GM20431 (cell line): ENCODE data around the gene FOXS1.

Experiments used
- in situ Hi-C: fragments of 300-500 bp; cut with MseI, MboI; formaldehyde crosslinking; loops from one replicate; pipeline ENCODE4 v1.15.0; 2020; ENCODE audit warnings: low sequenced_read_pairs; ENCODE audit not compliant: unreplicated experiment

Gene FOXS1

DNA sequence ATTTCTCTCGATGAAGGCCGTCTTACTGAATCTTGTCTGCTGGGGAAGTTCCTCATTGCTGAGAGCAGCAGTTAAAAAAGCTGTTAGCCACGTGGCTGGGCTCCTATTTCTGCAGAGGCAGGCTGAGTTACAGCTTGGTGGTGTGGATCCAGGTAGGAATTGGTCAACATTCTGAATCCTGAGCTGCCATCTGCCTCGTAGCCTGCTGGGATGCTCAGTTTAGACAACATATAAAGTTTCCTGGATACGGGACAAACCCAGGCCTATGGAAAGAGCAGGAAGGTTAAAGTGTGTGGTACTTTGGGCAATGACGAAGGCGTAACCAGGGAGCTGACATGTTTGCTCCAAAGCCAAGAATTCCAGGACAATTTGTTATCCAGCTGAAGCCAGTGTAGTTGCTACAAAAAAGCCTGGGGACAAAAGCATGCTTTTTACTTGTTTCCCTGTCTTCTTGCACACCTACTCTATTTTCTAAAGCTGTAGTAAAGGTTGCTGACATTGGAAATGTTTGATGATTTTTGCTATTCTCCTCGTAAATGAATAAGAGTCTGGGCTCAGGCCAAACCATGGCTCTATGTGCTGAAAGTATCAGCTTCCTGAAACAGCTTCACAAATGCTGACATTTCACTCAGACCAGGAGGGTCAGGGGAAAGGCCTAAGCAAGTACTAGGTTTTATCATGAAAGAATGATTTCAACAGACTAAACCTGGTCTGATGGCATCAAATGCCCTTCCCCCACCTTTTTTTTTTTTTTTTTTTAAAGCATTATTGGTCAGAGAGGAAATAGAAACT, 38.6 kb downstream of the FOXS1 start:
- in situ Hi-C loops: no loop called here

DNA sequence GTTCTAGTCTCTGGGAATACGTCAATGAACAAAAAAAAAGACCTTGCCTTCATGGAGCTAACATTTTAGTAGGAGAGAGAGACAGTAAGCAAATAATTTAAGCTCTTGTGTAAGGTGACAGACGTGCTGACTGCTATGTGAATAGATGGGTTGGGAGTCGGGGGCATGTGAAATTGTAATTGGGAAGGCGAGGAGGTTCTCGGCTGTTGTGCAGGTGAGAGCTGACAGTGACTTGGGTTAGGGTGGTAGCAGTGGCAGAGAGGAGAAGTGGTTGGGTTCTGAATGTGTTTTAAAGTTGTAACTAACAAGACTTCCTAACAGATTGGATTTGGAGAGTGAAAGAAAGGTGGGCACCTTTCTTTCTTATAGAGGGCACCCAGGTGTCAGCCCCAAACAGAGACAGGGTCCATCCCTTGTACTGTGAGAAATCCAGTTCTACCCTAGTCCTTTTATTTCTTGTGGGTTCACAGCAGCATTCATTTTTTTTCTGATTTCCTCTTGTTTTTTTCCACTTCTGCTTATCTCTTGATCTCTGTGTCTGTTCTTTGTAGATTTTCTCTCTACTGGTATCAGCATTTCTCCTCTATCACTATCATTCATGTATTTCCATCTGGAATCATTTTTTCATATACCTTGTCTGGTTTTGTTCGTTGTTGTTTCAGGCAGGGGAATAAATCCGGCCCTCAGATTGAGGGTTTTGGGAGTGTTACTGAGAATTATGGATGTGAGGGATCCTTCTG, 41.7 kb downstream of the FOXS1 start:
- in situ Hi-C loops: no loop called here

DNA sequence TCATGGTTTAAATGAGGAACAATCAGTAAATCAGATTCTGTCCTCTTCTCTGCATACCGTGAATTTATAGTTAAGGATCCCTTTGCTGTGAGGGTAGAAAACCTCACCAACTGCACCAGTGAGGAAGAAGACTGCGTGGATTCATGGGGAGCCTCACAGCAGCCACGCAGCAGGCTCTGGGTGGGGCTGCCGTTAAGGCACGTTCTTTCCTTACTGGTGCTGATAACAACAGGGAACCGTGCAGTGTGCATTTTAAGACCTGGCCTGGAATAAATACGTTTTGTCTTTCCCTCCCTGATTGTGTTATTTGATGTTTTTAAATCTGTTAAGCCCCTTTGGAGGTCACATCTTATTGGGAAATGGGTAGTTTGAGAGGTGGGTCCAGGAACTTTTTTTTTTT, 43.9 kb downstream of the FOXS1 start:
- in situ Hi-C loops: no loop called here

DNA sequence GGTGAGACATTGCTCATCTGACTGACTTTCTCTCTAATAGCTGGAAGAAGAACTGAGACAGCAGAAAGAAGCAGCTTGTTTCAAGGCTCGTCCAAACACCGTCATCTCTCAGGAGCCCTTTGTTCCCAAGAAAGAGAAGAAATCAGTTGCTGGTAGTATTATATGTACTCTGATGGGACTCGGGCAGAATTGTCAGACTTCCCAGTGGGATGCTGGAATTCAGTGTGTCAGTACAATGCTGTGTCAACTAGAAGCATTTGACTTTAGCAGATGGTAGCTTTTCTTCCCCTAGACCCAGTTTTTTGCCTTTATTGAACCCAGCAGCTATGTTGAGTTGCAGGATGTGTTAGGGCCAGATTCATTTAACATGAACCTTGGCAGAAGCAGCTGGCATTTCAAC, 48.0 kb downstream of the FOXS1 start:
- in situ Hi-C loops: no loop called here
